ENCODE data around the gene PNMA8B. TPM values are rescaled to one million over a fixed set of nuclear protein-coding genes. Genes with fewer than 3 reads are reported as not detected.

The PNMA8B gene
- total RNA-seq, 1 experiment from 2014 or later = not detected

DNA sequence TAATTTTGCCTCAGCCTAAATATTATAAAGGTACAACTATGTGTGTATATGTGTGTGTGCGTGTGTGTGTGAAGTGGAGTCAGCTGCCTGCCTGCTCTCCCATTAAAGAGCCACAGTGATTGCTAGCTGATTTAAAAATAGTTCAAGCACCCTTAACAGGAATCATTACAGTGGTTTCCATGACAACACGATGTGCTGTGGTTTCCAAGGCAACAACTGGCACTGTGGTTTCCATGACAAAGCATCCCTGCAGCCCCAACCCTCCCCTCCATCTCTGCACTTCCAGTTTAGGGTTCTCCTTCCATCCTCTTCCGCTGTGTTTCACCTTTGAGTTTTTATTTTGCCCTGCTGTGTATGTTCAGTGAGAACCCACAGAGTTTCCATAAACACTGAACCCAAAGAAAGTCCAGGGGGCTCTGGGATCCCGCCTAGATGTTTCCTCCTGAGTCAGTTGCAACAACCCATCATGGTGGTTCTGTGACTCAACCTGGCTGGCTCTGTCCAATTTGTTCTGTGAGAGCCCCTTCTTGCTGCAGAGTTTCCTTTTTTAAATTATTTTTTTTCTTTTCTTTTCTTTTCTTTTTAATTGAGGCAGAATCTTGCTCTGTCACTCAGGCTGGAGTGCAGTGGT lies 17.2 kb downstream of the PNMA8B start:
- Histone ChIP-seq H3K9me3 (ENCODE audit: control insufficient read depth, insufficient read depth, low read depth, low read length) (no peaks in the 10 kb centered on the region), H3K4me3 (ENCODE audit: low read depth in 2 of 2, low read length in 2 of 2) (no peak overlapping the region), H3K27me3 (ENCODE audit: control insufficient read depth, insufficient read depth, low read length) (no peaks in the 10 kb centered on the region), H3K36me3 (ENCODE audit: control insufficient read depth, insufficient read depth, low read length) (no peaks in the 10 kb centered on the region), H3K4me1 (ENCODE audit: control insufficient read depth, insufficient read depth, low read length) (no peaks in the 10 kb centered on the region), H3K27ac (ENCODE audit: low read length) (no peak overlapping the region)
- TF ChIP-seq SIN3A (IDR thresholded peaks at IDR 0.05; ENCODE audit: borderline replicate concordance, insufficient read depth, low read depth, low read length) (no peak), TCF7L2 (IDR thresholded peaks at IDR 0.05; ENCODE audit: low read depth, low read length) (no peak), POLR2AphosphoS5 (IDR thresholded peaks at IDR 0.05; ENCODE audit: low read depth, low read length) (no peak)
- TF ChIP-seq, protein P1, sequence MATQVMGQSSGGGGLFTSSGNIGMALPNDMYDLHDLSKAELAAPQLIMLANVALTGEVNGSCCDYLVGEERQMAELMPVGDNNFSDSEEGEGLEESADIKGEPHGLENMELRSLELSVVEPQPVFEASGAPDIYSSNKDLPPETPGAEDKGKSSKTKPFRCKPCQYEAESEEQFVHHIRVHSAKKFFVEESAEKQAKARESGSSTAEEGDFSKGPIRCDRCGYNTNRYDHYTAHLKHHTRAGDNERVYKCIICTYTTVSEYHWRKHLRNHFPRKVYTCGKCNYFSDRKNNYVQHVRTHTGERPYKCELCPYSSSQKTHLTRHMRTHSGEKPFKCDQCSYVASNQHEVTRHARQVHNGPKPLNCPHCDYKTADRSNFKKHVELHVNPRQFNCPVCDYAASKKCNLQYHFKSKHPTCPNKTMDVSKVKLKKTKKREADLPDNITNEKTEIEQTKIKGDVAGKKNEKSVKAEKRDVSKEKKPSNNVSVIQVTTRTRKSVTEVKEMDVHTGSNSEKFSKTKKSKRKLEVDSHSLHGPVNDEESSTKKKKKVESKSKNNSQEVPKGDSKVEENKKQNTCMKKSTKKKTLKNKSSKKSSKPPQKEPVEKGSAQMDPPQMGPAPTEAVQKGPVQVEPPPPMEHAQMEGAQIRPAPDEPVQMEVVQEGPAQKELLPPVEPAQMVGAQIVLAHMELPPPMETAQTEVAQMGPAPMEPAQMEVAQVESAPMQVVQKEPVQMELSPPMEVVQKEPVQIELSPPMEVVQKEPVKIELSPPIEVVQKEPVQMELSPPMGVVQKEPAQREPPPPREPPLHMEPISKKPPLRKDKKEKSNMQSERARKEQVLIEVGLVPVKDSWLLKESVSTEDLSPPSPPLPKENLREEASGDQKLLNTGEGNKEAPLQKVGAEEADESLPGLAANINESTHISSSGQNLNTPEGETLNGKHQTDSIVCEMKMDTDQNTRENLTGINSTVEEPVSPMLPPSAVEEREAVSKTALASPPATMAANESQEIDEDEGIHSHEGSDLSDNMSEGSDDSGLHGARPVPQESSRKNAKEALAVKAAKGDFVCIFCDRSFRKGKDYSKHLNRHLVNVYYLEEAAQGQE (IDR thresholded peaks at IDR 0.05; ENCODE audit: insufficient read depth in 1 of 2, low read depth in 2 of 2, low read length in 1 of 2) = no peak
- TF ChIP-seq, protein P2, sequence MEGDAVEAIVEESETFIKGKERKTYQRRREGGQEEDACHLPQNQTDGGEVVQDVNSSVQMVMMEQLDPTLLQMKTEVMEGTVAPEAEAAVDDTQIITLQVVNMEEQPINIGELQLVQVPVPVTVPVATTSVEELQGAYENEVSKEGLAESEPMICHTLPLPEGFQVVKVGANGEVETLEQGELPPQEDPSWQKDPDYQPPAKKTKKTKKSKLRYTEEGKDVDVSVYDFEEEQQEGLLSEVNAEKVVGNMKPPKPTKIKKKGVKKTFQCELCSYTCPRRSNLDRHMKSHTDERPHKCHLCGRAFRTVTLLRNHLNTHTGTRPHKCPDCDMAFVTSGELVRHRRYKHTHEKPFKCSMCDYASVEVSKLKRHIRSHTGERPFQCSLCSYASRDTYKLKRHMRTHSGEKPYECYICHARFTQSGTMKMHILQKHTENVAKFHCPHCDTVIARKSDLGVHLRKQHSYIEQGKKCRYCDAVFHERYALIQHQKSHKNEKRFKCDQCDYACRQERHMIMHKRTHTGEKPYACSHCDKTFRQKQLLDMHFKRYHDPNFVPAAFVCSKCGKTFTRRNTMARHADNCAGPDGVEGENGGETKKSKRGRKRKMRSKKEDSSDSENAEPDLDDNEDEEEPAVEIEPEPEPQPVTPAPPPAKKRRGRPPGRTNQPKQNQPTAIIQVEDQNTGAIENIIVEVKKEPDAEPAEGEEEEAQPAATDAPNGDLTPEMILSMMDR (IDR thresholded peaks at IDR 0.05) = no peak
- DNase-seq (ENCODE audit: low read depth, low spot score) (no peak), ATAC-seq (no peak)
- POLR2A ChIA-PET = interaction anchor here (0.7 kb wide), 1 partner anchor 17 kb away, joined by 3 read pairs; no protein-coding TSS in a partner anchor
- intact Hi-C loops (cut with micrococcal nuclease; ENCODE audit: unreplicated experiment) = no loop called here
- in situ Hi-C loops (cut with HindIII; ENCODE audit: low pct_unique_long_range_greater_than_20kb, low sequenced_read_pairs) = no loop called here
- BruUV-seq (replicated peaks) = no TSS peak
- CTCF ChIA-PET = no interaction called here

DNA sequence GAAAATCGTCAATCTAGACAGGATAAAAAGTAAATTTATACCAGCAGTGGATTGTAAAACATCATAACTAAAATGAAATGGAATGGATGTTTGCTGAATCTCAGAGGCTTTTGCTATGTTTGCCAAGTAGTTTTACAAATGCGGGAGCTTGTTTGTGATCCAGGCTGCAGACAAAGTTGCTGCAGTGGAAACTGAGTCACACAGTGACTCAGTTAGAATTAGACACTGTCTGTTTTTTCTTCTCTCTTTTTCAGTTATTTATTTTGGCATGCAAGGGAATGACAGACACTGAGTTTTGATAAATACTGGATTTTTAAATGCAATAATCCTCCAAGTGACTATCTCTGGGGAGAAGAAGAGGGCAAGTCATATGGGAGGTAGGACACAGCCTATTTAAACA lies 19.7 kb downstream of the PNMA8B start:
- in situ Hi-C loops (cut with HindIII; ENCODE audit: low pct_unique_long_range_greater_than_20kb, low sequenced_read_pairs) = no loop called here
- intact Hi-C loops (cut with micrococcal nuclease; ENCODE audit: unreplicated experiment) = no loop called here
- Histone ChIP-seq H3K9me3 (ENCODE audit: control insufficient read depth, insufficient read depth, low read depth, low read length) (no peaks in the 10 kb centered on the region), H3K36me3 (ENCODE audit: control insufficient read depth, insufficient read depth, low read length) (no peaks in the 10 kb centered on the region), H3K4me1 (ENCODE audit: control insufficient read depth, insufficient read depth, low read length) (no peaks in the 10 kb centered on the region), H3K27me3 (ENCODE audit: control insufficient read depth, insufficient read depth, low read length) (no peaks in the 10 kb centered on the region), H3K4me3 (ENCODE audit: low read depth in 2 of 2, low read length in 2 of 2) (no peak overlapping the region), H3K27ac (ENCODE audit: low read length) (no peak overlapping the region)
- CTCF ChIA-PET = interaction anchor here (0.7 kb wide), 1 partner anchor 44 kb away, joined by 5 read pairs; no protein-coding TSS in a partner anchor
- POLR2A ChIA-PET = no interaction called here
- ATAC-seq (no peak), DNase-seq (ENCODE audit: low read depth, low spot score) (no peak)
- BruUV-seq (replicated peaks) = no TSS peak
- TF ChIP-seq SIN3A (IDR thresholded peaks at IDR 0.05; ENCODE audit: borderline replicate concordance, insufficient read depth, low read depth, low read length) (no peak), POLR2AphosphoS5 (IDR thresholded peaks at IDR 0.05; ENCODE audit: low read depth, low read length) (no peak), TCF7L2 (IDR thresholded peaks at IDR 0.05; ENCODE audit: low read depth, low read length) (no peak)
- TF ChIP-seq, protein P2 (IDR thresholded peaks at IDR 0.05) = no peak
- TF ChIP-seq, protein P1 (IDR thresholded peaks at IDR 0.05; ENCODE audit: insufficient read depth in 1 of 2, low read depth in 2 of 2, low read length in 1 of 2) = no peak

Measured in Panc1 (cell line).